Activated T-cell treated with anti-CD3 and anti-CD28 coated beads, Interleukin-2, amount 50 U/mL, for 4 hours (primary cell): ENCODE results near the gene PROX1. TPM values are rescaled to one million over a fixed set of nuclear protein-coding genes. Genes with fewer than 3 reads are reported as not detected.

Experiments
- ATAC-seq, 2 donors: fragments of 200-7000 bp; cut with Tn5 transposase; one replicate each; pipeline ENCODE4 v1.10.0; 2021
- DNase-seq: peaks from one replicate; pipeline ENCODE4 v3.0.0-alpha.2; 2020
- H3K27me3 Mint-ChIP-seq: one replicate; pipeline ENCODE4 v1.8.0; 2021; ENCODE audit warnings: low read depth, mixed read lengths
- H3K36me3 Mint-ChIP-seq: one replicate; pipeline ENCODE4 v1.8.0; 2022; ENCODE audit warnings: mixed read lengths; ENCODE audit not compliant: insufficient read depth
- H3K4me1 Mint-ChIP-seq: one replicate; pipeline ENCODE4 v1.8.0; 2021; ENCODE audit warnings: low read depth, mixed read lengths
- H3K4me3 Mint-ChIP-seq: one replicate; pipeline ENCODE4 v1.8.0; 2021; ENCODE audit warnings: mild to moderate bottlenecking, moderate library complexity, mixed read lengths
- H3K9me3 Mint-ChIP-seq: one replicate; pipeline ENCODE4 v1.8.0; 2021; ENCODE audit warnings: mixed read lengths
- total RNA-seq, 3 donors: library from RNA; stranded (reverse); gene quantifications; one replicate each; pipeline ENCODE4 v1.2.1, GENCODE V29; 2021

The PROX1 gene
- total RNA-seq, 3 donors from 2014 or later: 0.03 to 0.13 (median 0.08) TPM

DNA sequence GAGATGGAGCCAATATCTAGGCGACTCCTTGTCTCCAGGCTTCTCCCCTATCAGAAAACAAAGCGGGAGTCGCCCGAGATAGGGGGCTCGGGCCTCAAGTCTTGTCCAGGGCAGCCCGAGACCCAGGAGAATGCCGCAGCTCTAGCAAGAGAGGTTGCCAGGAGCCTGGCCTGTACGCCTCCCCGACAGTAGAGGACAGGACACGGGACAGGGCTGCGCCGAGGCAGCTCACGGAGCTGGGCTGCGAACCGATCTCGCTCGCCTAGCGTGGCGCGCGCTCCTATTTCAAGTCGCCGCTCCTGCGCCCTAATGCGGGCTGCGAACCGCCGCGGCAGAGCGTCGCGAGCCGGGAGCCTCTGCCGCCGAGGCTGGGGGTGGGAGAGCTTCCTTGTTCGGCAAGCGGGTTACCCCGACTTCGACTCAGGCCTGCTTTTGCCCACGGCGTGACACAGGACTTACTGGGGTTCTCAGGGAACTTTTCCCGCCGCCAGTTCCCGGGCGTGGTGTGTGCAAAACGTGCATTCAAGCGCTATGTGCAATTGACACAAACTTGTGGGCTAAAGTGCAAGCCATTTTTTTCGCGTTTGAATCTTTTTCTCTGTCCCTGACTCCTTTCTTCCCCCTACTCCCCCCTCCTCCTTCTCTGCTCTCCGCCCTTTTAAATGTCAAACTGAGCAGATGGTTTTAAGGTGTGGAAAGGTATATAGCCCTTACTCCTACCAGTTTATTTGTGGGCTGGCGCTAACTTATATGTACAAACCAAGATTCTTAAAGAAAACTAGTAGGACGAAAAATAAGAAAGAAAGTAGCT is 2.4 kb upstream of the PROX1 start:
- Mint-ChIP-seq H3K4me1 (peaks cover 38% of the 10 kb centered on the region), H3K4me3 (no peak overlapping the region), H3K27me3 (peaks cover 89% of the 10 kb centered on the region), H3K9me3 (no peaks in the 10 kb centered on the region), H3K36me3 (no peaks in the 10 kb centered on the region)
- ATAC-seq (peak in 1 of 2 donors; percentile 26), DNase-seq (no peak)

DNA sequence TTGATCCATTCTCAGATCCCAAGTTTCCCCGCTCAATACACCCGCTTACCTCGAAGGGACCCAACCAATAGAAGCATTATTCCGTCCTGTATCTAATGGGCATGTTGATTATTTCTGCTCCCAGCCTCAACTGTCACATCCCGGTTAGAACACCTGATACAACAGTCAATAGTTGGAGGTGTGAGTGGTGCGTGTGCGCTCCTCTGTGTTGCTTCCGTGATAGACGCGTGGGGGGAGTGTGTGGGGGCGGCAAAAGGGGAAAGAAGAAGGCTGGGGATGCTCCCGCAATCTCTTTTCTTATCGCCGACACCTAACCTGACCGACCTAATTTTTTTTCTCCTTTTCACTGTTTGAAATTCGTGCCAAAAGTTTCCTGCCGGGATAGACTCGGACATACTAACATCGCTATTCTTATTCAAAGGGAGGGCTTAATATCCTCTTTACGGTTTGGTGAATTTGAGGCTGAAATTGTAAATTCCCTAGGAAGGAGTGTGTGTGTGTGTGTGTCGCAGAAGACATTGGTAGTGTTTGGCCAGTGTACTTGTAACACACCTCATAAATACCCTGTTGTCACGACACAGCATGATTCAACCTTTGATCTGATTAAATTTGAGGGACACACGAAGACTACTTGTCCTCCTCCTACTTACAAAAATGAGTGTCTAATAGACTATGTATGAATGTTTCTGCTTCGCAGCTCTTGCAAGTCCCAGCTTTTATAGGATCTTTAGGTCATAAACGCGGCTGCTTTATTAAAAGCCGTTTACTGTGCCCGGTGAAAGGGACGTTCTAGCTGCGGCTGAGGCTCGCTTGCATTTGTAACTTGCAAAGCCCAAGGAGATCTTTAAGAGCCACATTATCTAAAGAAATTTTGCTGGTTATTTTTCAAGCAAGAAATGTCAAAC is 1.5 kb upstream of the PROX1 start:
- Mint-ChIP-seq H3K9me3 (no peaks in the 10 kb centered on the region), H3K4me3 (no peak overlapping the region)
- no peak for ATAC-seq

DNA sequence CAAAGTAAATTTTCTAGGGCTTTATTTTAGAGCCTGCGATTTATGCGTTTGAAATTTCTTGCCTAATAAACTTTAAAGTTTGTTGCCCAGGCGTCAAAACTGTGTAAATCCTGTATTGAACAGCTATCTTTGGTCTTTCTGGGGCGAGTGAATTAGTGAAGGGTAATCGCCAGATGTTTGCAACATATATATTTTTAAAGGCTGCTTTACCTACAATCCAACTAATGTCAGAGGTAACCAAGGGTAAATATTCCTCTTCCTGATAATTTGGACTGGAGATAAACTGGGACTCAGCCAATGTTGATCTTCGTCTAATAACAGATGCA is 885 bp upstream of the PROX1 start:
- H3K4me3 Mint-ChIP-seq: peak overlapping the region; percentile 67
- no peaks in the 10 kb centered on the region for H3K36me3 Mint-ChIP-seq
- peaks cover 35% of the 10 kb centered on the region for H3K4me1 Mint-ChIP-seq
- ATAC-seq (no peak), DNase-seq (no peak)
- peaks cover 87% of the 10 kb centered on the region for H3K27me3 Mint-ChIP-seq
- H3K9me3 Mint-ChIP-seq: no peaks in the 10 kb centered on the region

More for the DNA sequence above, 1.5 kb upstream of the PROX1 start:
- H3K4me1 Mint-ChIP-seq: peaks cover 35% of the 10 kb centered on the region
- H3K36me3 Mint-ChIP-seq: no peaks in the 10 kb centered on the region
- peaks cover 89% of the 10 kb centered on the region for H3K27me3 Mint-ChIP-seq
- no peak for DNase-seq

DNA sequence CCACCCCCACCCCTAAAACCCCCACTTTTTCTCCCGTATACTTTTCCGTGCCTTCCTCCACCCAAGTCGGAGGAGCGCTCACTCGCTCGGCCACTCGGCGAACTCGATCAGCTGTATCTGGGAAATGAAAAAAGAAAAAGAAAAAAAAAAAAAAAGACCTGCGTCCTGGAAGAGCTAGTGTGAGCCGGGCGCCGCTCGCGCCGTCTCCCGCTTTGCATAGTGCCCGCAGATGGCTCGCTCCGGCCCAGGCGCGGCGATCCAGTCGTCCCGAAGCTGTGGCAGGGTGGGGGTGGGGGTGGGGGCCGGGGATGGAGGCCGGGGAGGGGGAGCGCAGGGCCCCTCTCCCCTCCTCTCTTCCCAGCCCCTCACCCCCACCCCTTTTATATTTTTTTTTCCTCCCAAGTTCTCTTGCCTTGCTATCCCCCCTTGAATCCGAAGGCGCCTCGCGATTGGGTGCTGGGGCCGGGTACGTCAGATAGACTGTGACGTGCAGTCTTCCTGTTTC is 299 bp upstream of the PROX1 start:
- H3K36me3 Mint-ChIP-seq: no peaks in the 10 kb centered on the region
- DNase-seq (no peak), ATAC-seq (peak; percentile 13 to 61)
- peaks cover 35% of the 10 kb centered on the region for H3K4me1 Mint-ChIP-seq
- peak overlapping the region; percentile 85 for H3K4me3 Mint-ChIP-seq
- H3K9me3 Mint-ChIP-seq: no peaks in the 10 kb centered on the region
- H3K27me3 Mint-ChIP-seq: peaks cover 87% of the 10 kb centered on the region

GRCh38 chr1:213988507-213989001 is 781 bp downstream of the PROX1 start:
- ATAC-seq (no peak), DNase-seq (no peak)
- Mint-ChIP-seq H3K9me3 (no peaks in the 10 kb centered on the region), H3K4me1 (peaks cover 35% of the 10 kb centered on the region), H3K27me3 (peaks cover 84% of the 10 kb centered on the region), H3K36me3 (no peaks in the 10 kb centered on the region), H3K4me3 (peak overlapping the region; percentile 85)

DNA sequence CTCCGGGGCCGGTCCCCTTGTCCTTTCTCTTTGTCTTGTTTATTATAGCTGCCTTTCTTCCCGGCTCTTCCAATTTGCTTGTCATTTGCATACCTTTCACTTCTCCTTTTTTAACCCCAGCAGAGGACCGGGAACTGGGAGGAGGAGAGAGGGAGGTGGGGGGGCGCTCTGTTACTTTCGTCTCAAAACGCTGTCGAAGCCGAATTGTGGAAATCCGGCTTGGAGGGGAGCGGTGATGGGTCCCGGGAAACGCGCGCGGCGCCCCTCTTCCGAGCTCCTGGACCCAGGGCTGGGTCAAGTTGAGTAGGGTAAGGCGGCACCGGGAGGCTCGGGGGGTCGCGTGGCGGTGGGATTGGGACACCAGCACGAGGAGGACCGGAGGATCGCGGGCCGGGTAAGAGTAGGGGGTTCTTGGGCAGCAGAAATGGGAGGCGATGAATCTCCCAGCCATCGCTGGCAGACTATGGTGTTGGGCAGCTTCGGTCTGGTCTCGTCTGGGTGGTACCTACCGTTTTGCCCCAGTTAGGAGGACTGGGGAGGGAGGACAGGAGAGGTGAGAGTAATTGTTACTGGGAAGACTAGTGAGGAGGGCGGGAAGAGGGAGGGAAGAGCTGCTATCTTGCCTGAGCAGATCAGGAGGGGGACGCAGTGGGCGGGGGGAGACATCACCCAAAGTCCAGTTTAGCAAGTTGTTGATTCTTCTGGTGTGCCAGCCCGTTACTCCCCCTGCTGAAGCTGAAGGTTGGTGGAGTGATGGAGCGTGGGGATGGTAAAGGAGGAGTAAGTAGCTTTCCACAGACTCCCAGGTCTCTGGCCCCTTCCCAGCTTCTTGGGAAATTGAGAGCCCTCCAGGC is 1.5 kb downstream of the PROX1 start:
- Mint-ChIP-seq H3K4me3 (peak overlapping the region; percentile 85), H3K27me3 (peaks cover 78% of the 10 kb centered on the region), H3K4me1 (peaks cover 35% of the 10 kb centered on the region), H3K9me3 (no peaks in the 10 kb centered on the region), H3K36me3 (no peaks in the 10 kb centered on the region)
- DNase-seq (no peak), ATAC-seq (no peak)

- Mint-ChIP-seq H3K9me3 (no peaks in the 10 kb centered on the region), H3K36me3 (no peaks in the 10 kb centered on the region), H3K4me3 (no peak overlapping the region), H3K4me1 (peaks cover 8% of the 10 kb centered on the region), H3K27me3 (peaks cover 41% of the 10 kb centered on the region)
- ATAC-seq: no peak
- no peak for DNase-seq
Observed at GRCh38 chr1:213993929-213994328, 6.2 kb downstream of the PROX1 start.

GRCh38 chr1:213994888-213995287 is 7.1 kb downstream of the PROX1 start:
- H3K4me1 Mint-ChIP-seq: no peaks in the 10 kb centered on the region
- H3K4me3 Mint-ChIP-seq: no peak overlapping the region
- ATAC-seq: no peak
- no peaks in the 10 kb centered on the region for H3K9me3 Mint-ChIP-seq
- H3K36me3 Mint-ChIP-seq: no peaks in the 10 kb centered on the region
- DNase-seq: no peak
- peaks cover 31% of the 10 kb centered on the region for H3K27me3 Mint-ChIP-seq

- Mint-ChIP-seq H3K4me3 (no peak overlapping the region), H3K4me1 (no peaks in the 10 kb centered on the region), H3K36me3 (no peaks in the 10 kb centered on the region), H3K27me3 (peaks cover 25% of the 10 kb centered on the region), H3K9me3 (no peaks in the 10 kb centered on the region)
- no peak for DNase-seq
- ATAC-seq: no peak
Observed at GRCh38 chr1:213995603-213996002, 7.8 kb downstream of the PROX1 start.

GRCh38 chr1:213996320-213997037 is 8.7 kb downstream of the PROX1 start:
- Mint-ChIP-seq H3K9me3 (no peaks in the 10 kb centered on the region), H3K4me3 (no peak overlapping the region)
- ATAC-seq: no peak

DNA sequence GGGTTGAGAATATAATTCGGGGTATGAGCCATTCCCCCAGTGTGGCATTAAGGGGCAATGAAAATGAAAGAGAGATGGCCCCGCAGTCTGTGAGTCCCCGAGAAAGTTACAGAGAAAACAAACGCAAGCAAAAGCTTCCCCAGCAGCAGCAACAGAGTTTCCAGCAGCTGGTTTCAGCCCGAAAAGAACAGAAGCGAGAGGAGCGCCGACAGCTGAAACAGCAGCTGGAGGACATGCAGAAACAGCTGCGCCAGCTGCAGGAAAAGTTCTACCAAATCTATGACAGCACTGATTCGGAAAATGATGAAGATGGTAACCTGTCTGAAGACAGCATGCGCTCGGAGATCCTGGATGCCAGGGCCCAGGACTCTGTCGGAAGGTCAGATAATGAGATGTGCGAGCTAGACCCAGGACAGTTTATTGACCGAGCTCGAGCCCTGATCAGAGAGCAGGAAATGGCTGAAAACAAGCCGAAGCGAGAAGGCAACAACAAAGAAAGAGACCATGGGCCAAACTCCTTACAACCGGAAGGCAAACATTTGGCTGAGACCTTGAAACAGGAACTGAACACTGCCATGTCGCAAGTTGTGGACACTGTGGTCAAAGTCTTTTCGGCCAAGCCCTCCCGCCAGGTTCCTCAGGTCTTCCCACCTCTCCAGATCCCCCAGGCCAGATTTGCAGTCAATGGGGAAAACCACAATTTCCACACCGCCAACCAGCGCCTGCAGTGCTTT is 9.4 kb downstream of the PROX1 start:
- Mint-ChIP-seq H3K36me3 (no peaks in the 10 kb centered on the region), H3K9me3 (no peaks in the 10 kb centered on the region), H3K4me3 (no peak overlapping the region), H3K4me1 (no peaks in the 10 kb centered on the region), H3K27me3 (peaks cover 11% of the 10 kb centered on the region)
- DNase-seq (no peak), ATAC-seq (no peak)

More at GRCh38 chr1:213996320-213997037, 8.7 kb downstream of the PROX1 start:
- Mint-ChIP-seq H3K27me3 (peaks cover 16% of the 10 kb centered on the region), H3K4me1 (no peaks in the 10 kb centered on the region), H3K36me3 (no peaks in the 10 kb centered on the region)
- DNase-seq: no peak

- DNase-seq (no peak), ATAC-seq (no peak)
- Mint-ChIP-seq H3K4me1 (no peaks in the 10 kb centered on the region), H3K9me3 (no peaks in the 10 kb centered on the region), H3K27me3 (peaks cover 7% of the 10 kb centered on the region), H3K4me3 (no peak overlapping the region), H3K36me3 (no peaks in the 10 kb centered on the region)
Observed at GRCh38 chr1:213997772-213998107, 10.0 kb downstream of the PROX1 start.

DNA sequence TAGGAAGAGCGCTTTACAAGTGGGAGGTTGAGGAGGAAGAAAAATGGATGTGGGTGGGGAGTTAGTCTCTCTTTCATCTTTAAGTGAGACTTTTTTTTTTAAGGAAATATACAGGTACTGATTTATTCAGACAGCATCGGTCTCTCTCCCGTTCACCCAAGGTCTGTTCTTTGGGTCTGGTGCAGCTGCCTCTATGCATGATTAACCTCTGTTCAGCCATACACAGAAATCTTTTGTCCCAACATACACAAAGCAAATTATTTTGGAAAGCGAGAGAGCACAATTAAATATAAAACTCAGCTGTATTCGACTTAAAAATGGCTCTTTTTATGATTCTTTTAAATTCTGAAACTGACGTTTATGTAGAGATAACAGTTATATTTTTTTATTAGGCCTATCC is 11.0 kb downstream of the PROX1 start:
- DNase-seq: no peak
- H3K9me3 Mint-ChIP-seq: no peaks in the 10 kb centered on the region
- H3K4me1 Mint-ChIP-seq: no peaks in the 10 kb centered on the region
- H3K27me3 Mint-ChIP-seq: peaks cover 5% of the 10 kb centered on the region
- H3K4me3 Mint-ChIP-seq: no peak overlapping the region
- no peak for ATAC-seq
- H3K36me3 Mint-ChIP-seq: no peaks in the 10 kb centered on the region
